CD14-positive monocyte (primary cell): ENCODE results near the gene ANTXR1. TPM values are rescaled to one million over a fixed set of nuclear protein-coding genes. Genes with fewer than 3 reads are reported as not detected.

ENCODE experiments used
- DNase-seq, 3 donors: peaks; one replicate each; pipeline ENCODE4 v3.0.0-alpha.2; 2011 to 2022
- H2AFZ ChIP-seq: 2 replicates; pipeline ENCODE4 v1.6.0; 2012; ENCODE audit warnings: mild to moderate bottlenecking, low read depth, low read length, inconsistent platforms; ENCODE audit not compliant: insufficient read depth, poor library complexity, severe bottlenecking
- H3K27ac ChIP-seq, 2 donors: 1 replicate in 1 of 2; 2 replicates in 1 of 2; pipeline ENCODE4 v1.5.1; 2012 to 2013; ENCODE audit warnings: low read length in 2 of 2, control low read depth in 1 of 2, inconsistent platforms in 1 of 2, low read depth in 1 of 2, mild to moderate bottlenecking in 1 of 2
- H3K27me3 ChIP-seq, 2 donors: one replicate each; pipeline versions ENCODE4 v1.6.0 to v1.6.1; 2011 to 2013; ENCODE audit warnings: low read length in 2 of 2; ENCODE audit not compliant: control insufficient read depth in 2 of 2, insufficient read depth in 2 of 2
- H3K36me3 ChIP-seq, 2 donors: replicated peaks in 1 of 2; 1 replicate in 1 of 2; 2 replicates in 1 of 2; pipeline versions ENCODE4 v1.5.1 to v1.6.1; 2012 to 2013; ENCODE audit warnings: low read length in 2 of 2, control low read depth in 1 of 2, inconsistent platforms in 1 of 2, mild to moderate bottlenecking in 1 of 2; ENCODE audit not compliant: insufficient read depth in 2 of 2, control insufficient read depth in 1 of 2
- H3K4me1 ChIP-seq, 2 donors: 1 replicate in 1 of 2; 2 replicates in 1 of 2; pipeline versions ENCODE4 v1.5.1 to v1.6.1; 2012 to 2013; ENCODE audit warnings: low read length in 2 of 2, control low read depth in 1 of 2, inconsistent platforms in 1 of 2, mild to moderate bottlenecking in 1 of 2, moderate library complexity in 1 of 2; ENCODE audit not compliant: insufficient read depth in 2 of 2, control insufficient read depth in 1 of 2
- H3K4me2 ChIP-seq: replicated peaks from 2 replicates; pipeline ENCODE3; 2012; ENCODE audit warnings: low read length, moderate library complexity, mild to moderate bottlenecking; ENCODE audit not compliant: poor library complexity, severe bottlenecking; ENCODE audit errors: extremely low read depth
- H3K4me3 ChIP-seq, 3 experiments: fragments of 200-600 bp in 1 of 3; sonication (generic) in 1 of 3; replicated peaks in 1 of 3; 1 replicate in 2 of 3; 2 replicates in 1 of 3; pipeline ENCODE4 v1.5.1; 2011 to 2013; ENCODE audit warnings: low read length in 3 of 3, mild to moderate bottlenecking in 3 of 3, control low read depth in 2 of 3, low read depth in 2 of 3, inconsistent platforms in 1 of 3, moderate library complexity in 1 of 3
- H3K79me2 ChIP-seq: 2 replicates; pipeline ENCODE4 v1.6.0; 2012; ENCODE audit warnings: mild to moderate bottlenecking, control low read depth, inconsistent platforms, low read length, moderate library complexity; ENCODE audit not compliant: insufficient read depth
- H3K9ac ChIP-seq: 2 replicates; pipeline ENCODE4 v1.6.0; 2017; ENCODE audit warnings: low read length, mild to moderate bottlenecking; ENCODE audit not compliant: insufficient read depth, poor library complexity, severe bottlenecking
- H3K9me3 ChIP-seq, 2 donors: replicated peaks in 1 of 2; 1 replicate in 1 of 2; 2 replicates in 1 of 2; pipeline versions ENCODE4 v1.5.1 to v1.6.1; 2012 to 2013; ENCODE audit warnings: low read length in 2 of 2, control low read depth in 1 of 2; ENCODE audit not compliant: control insufficient read depth in 1 of 2, insufficient read depth in 1 of 2
- H4K20me1 ChIP-seq: 2 replicates; pipeline ENCODE4 v1.6.0; 2012; ENCODE audit warnings: mild to moderate bottlenecking, low read length, control low read depth, moderate library complexity; ENCODE audit not compliant: insufficient read depth
- H3K27ac Mint-ChIP-seq, 7 donors: one replicate each; pipeline ENCODE4 v1.8.0; 2020; ENCODE audit warnings: mild to moderate bottlenecking in 7 of 7, mixed read lengths in 7 of 7, moderate library complexity in 6 of 7, inconsistent platforms in 2 of 7
- H3K27me3 Mint-ChIP-seq, 3 donors: one replicate each; pipeline ENCODE4 v1.8.0; 2021 to 2022; ENCODE audit warnings: low read depth in 3 of 3, mild to moderate bottlenecking in 3 of 3, mixed read lengths in 3 of 3, moderate library complexity in 3 of 3, inconsistent platforms in 1 of 3
- H3K36me3 Mint-ChIP-seq, 2 donors: one replicate each; pipeline ENCODE4 v1.8.0; 2020; ENCODE audit warnings: mixed read lengths in 2 of 2, inconsistent platforms in 1 of 2, mild to moderate bottlenecking in 1 of 2
- H3K4me1 Mint-ChIP-seq: one replicate; pipeline ENCODE4 v1.8.0; 2020; ENCODE audit warnings: mild to moderate bottlenecking, mixed read lengths
- H3K4me3 Mint-ChIP-seq, 2 donors: one replicate each; pipeline ENCODE4 v1.8.0; 2020; ENCODE audit warnings: mild to moderate bottlenecking in 2 of 2, mixed read lengths in 2 of 2, moderate library complexity in 1 of 2
- H3K9me3 Mint-ChIP-seq, 7 donors: one replicate each; pipeline ENCODE4 v1.8.0; 2020 to 2022; ENCODE audit warnings: mixed read lengths in 7 of 7, mild to moderate bottlenecking in 6 of 7, moderate library complexity in 6 of 7, inconsistent platforms in 2 of 7
- WGBS: methylation state at CpG from one replicate; pipeline ENCODE4 v1.1.5; 2013; ENCODE audit warnings: missing lambda C conversion rate; ENCODE audit not compliant: insufficient coverage; 5-methylcytosine and 5-hydroxymethylcytosine counted together
- intact Hi-C, 2 donors: fragments of 100-400 bp; cut with micrococcal nuclease; formaldehyde crosslinking; loops; one replicate each; pipeline versions ENCODE4 v1.15.0 to v1.15.1; 2023
- polyA plus RNA-seq, 3 donors: library from polyadenylated mRNA; depleted of rRNA in 1 of 3; unstranded in 2 of 3; stranded (reverse) in 1 of 3; fragments of 300-500 nt in 2 of 3; fragments of >200 nt in 1 of 3; fragmentation: Illumina TruSeq in 2 of 3; gene quantifications; 1 replicate in 2 of 3; 2 replicates in 1 of 3; pipeline ENCODE4 v1.2.3, GENCODE V29; 2012 to 2021
- TF ChIP-seq, protein P1 (sequence below): fragments of 200-600 bp; IDR thresholded peaks from one replicate; pipeline ENCODE4 v1.8.0; 2022; ENCODE audit warnings: antibody characterized with exemption, mild to moderate bottlenecking

The ANTXR1 gene
- polyA plus RNA-seq, 3 donors = not detected

DNA sequence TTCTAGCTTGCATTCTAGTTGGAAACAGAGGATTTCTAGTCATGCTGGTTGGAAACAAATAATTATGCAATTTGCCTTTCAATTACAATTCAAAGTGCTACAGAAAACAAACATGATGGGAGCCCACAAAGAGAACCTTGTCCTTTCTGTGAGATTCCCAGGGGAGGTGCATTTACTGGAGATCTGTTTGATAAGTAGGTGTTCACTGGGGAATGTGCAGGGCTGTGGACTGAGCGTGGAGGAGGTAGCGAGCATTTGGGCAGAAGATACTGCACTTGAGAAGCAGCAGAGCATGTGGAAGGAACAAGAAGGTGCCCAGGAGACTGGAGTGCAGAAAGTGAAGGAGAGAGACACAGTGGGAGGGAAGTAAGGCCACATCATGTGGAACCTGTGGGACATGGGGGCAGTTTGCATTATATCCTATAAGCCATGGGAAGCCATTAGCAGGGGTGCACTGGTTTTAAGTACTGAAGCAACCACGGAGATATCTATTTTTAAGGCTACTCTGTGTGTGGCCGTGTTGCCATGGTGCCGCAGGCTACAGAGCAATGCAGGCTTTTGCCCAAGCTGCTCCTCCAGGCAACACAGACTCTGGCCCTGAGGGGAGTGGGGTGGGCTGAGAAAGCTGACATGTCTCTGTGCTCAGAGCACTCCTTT lies 154.0 kb downstream of the ANTXR1 start:
- Mint-ChIP-seq H3K4me3 (no peak overlapping the region), H3K36me3 (peaks cover 0 to 4% of the 10 kb centered on the region in 2 donors), H3K27ac (peak overlapping the region in 1 of 7 donors; percentile 23), H3K4me1 (peaks cover 55% of the 10 kb centered on the region), H3K27me3 (peaks cover 2 to 4% (median 3%) of the 10 kb centered on the region in 3 donors), H3K9me3 (peaks cover 0 to 2% (median 0%) of the 10 kb centered on the region in 7 donors)
- Histone ChIP-seq H3K27ac (no peak overlapping the region), H3K4me2 (no peak overlapping the region), H3K9ac (no peak overlapping the region), H2AFZ (no peak overlapping the region), H3K36me3 (no peaks in the 10 kb centered on the region), H3K4me1 (peaks cover 40 to 54% of the 10 kb centered on the region in 2 donors), H3K9me3 (no peaks in the 10 kb centered on the region), H3K27me3 (no peaks in the 10 kb centered on the region), H4K20me1 (no peaks in the 10 kb centered on the region), H3K4me3 (no peak overlapping the region), H3K79me2 (no peaks in the 10 kb centered on the region)
- intact Hi-C loops = no loop called here
- TF ChIP-seq, protein P1, sequence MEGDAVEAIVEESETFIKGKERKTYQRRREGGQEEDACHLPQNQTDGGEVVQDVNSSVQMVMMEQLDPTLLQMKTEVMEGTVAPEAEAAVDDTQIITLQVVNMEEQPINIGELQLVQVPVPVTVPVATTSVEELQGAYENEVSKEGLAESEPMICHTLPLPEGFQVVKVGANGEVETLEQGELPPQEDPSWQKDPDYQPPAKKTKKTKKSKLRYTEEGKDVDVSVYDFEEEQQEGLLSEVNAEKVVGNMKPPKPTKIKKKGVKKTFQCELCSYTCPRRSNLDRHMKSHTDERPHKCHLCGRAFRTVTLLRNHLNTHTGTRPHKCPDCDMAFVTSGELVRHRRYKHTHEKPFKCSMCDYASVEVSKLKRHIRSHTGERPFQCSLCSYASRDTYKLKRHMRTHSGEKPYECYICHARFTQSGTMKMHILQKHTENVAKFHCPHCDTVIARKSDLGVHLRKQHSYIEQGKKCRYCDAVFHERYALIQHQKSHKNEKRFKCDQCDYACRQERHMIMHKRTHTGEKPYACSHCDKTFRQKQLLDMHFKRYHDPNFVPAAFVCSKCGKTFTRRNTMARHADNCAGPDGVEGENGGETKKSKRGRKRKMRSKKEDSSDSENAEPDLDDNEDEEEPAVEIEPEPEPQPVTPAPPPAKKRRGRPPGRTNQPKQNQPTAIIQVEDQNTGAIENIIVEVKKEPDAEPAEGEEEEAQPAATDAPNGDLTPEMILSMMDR = no peak
- WGBS = 100% methylated on average over 5 of the region's 5 CpGs
- DNase-seq = no peak

DNA sequence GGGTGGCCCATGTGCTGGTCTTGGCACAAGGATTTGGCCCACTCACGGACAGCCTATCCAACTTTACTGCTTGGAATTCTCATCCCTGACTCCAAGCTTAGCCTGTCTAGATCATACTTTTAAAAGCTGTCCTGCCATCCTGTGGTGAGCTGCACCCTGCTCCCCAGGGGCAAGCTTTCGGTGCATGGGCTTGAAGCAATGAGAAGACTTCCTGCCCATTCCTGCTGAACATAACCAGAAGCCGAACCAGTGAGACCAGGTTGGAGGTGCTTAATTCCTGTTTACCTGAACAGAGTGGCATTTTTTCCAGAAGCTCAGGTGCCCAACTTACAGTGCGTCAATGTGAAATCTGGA lies 154.5 kb downstream of the ANTXR1 start:
- H3K4me2 ChIP-seq = no peak overlapping the region
- 92% methylated on average over 2 of the region's 4 CpGs for WGBS
- H3K4me1 ChIP-seq = peaks cover 35 to 49% of the 10 kb centered on the region in 2 donors
- no peak overlapping the region for H3K9ac ChIP-seq
- H4K20me1 ChIP-seq = no peaks in the 10 kb centered on the region
- no peaks in the 10 kb centered on the region for H3K36me3 ChIP-seq
- H3K4me1 Mint-ChIP-seq = peaks cover 50% of the 10 kb centered on the region
- H3K27ac Mint-ChIP-seq = no peak overlapping the region
- TF ChIP-seq, protein P1 = no peak
- no peak overlapping the region for H3K4me3 Mint-ChIP-seq
- H3K36me3 Mint-ChIP-seq = peaks cover 0 to 4% of the 10 kb centered on the region in 2 donors
- H3K27me3 ChIP-seq = no peaks in the 10 kb centered on the region
- intact Hi-C loops = no loop called here
- H3K27ac ChIP-seq = no peak overlapping the region
- peaks cover 0 to 2% (median 0%) of the 10 kb centered on the region in 7 donors for H3K9me3 Mint-ChIP-seq
- H3K79me2 ChIP-seq = no peaks in the 10 kb centered on the region
- no peak overlapping the region for H3K4me3 ChIP-seq
- peaks cover 2 to 4% (median 3%) of the 10 kb centered on the region in 3 donors for H3K27me3 Mint-ChIP-seq
- DNase-seq = no peak
- H2AFZ ChIP-seq = no peak overlapping the region
- H3K9me3 ChIP-seq = no peaks in the 10 kb centered on the region
